Ramos (cell line): ENCODE data around the gene MYOCD.

ENCODE experiments used
- in situ Hi-C: fragments of 300-500 bp; cut with MboI; formaldehyde crosslinking; loops from one replicate; pipeline ENCODE4 v1.14.3; 2022; ENCODE audit warnings: low sequenced_read_pairs; ENCODE audit not compliant: unreplicated experiment

The MYOCD gene

DNA sequence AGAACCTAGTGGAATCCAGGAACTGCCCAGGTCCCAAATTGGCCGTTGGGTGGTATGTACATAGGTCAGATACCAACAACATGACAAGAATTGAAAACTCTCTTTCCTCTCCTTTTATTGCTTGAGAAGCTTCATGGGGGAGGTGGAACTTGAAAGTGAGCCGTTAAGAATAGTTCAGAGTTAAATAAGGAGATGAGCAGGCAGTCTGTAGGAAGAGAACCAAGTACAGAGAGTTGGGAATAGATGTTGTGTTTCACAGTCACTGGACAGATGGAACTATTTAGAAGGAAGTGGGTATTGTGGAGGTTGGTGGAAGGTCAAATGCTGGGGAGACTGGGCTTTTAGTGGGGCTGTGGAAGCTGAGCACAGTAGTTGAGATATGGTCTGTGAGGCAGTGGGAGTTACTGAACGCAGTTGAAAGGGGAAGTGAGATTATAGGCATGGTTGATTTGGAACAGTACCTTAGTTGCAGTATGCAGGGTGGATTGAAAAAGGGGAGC, 150.0 kb downstream of the MYOCD start:
- in situ Hi-C loops = no loop called here
